Esophagus muscularis mucosa (tissue), 3 donors: ENCODE results near the gene CDK19.

Experiments used
- POLR2A ChIP-seq: fragments of 450-650 bp; IDR thresholded peaks from one replicate; pipeline ENCODE4 v1.6.1; 2017; ENCODE audit warnings: antibody characterized with exemption, moderate library complexity, mild to moderate bottlenecking, low read depth
- TF ChIP-seq, protein P1 (sequence below), 3 experiments: fragments of 200-600 bp in 2 of 3; fragments of 450-650 bp in 1 of 3; sonication (generic) in 2 of 3; IDR thresholded peaks; one replicate each; pipeline ENCODE4 v1.5.1; 2017 to 2019; ENCODE audit warnings: antibody characterized with exemption in 3 of 3, mild to moderate bottlenecking in 2 of 3, moderate library complexity in 1 of 3

DNA sequence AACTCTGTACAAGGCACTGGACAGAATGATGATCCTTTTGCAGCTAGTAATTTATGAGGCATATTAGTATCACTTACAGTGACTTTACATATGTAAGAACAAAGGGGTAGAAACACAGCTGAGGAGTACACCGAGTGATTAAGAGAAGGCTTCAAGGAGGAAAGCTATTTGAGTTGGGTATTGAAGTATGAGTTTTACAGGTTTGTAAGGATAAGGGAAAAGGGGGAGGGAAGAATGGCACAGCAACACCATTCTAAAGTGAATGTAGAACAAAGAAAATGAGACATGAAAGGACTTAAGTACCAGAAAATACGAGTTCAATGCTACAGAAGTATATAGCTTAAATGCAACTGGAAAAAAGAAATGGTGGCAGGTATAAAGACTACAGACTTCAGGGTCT lies 5.5 kb downstream of the CDK19 start:
- TF ChIP-seq, protein P1, sequence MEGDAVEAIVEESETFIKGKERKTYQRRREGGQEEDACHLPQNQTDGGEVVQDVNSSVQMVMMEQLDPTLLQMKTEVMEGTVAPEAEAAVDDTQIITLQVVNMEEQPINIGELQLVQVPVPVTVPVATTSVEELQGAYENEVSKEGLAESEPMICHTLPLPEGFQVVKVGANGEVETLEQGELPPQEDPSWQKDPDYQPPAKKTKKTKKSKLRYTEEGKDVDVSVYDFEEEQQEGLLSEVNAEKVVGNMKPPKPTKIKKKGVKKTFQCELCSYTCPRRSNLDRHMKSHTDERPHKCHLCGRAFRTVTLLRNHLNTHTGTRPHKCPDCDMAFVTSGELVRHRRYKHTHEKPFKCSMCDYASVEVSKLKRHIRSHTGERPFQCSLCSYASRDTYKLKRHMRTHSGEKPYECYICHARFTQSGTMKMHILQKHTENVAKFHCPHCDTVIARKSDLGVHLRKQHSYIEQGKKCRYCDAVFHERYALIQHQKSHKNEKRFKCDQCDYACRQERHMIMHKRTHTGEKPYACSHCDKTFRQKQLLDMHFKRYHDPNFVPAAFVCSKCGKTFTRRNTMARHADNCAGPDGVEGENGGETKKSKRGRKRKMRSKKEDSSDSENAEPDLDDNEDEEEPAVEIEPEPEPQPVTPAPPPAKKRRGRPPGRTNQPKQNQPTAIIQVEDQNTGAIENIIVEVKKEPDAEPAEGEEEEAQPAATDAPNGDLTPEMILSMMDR (IDR thresholded peaks at IDR 0.05): no peak
- TF ChIP-seq POLR2A: no peak
